ENCODE data around the gene TMEM131.

The TMEM131 gene

DNA sequence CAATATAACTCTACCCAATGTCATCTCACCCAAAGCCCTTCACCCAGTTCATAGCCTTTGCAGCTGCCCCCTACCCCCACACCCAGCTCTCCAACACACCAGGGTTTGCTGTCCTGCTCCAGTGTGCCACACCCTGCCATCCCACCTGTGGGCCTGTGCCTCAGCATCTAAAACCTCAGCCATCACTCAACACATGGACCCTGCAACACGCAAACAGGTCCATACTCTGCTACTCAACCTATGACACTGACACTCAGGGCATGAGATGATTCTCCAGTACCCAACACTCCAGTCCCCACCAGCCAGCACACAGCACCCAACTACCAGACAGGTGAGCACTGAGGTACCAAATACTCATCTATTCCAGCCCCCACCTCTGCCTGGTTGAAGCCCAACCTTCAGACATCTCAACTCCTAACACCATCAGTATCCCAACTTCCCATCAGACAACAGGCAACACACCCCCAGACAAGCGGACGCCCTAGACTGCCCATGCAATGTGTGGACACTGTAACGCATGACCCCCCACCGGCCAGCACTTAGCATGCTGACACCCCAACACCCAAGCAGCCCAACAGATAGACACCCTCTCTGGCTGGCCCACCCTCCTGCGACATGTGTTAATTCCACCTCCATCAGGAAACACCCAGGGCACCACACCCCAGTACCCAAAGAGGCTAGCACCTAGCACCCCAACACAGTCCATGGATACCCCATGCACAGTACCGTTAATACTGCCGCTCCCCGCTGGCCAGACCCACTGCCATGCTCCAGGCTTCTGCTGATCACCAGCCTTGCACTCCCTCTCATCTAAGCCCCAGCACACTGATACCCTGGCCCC is 257.3 kb downstream of the TMEM131 start:
- no peak for DNase-seq (ENCODE audit: low read depth)

DNA sequence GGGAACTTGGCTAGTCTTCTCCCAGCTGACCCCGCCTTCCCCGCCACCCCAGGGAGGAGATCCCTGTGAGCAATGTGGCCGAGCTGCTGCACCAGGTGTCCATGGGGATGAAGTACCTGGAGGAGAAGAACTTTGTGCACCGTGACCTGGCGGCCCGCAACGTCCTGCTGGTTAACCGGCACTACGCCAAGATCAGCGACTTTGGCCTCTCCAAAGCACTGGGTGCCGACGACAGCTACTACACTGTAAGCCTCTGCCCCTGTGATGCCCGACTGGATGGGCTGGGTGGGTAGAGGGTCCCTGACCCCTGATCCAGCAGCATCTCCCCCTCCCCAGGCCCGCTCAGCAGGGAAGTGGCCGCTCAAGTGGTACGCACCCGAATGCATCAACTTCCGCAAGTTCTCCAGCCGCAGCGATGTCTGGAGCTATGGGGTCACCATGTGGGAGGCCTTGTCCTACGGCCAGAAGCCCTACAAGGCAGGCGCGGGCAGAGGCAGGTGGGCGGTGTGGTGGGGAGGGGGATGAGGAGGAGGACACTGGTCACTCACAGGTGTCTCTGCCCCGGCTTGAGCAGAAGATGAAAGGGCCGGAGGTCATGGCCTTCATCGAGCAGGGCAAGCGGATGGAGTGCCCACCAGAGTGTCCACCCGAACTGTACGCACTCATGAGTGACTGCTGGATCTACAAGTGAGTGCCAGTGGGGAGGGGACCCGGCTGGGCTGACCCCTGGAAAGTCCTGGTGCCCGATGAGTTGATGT is 258.1 kb downstream of the TMEM131 start:
- DNase-seq (ENCODE audit: low read depth) = no peak

DNA sequence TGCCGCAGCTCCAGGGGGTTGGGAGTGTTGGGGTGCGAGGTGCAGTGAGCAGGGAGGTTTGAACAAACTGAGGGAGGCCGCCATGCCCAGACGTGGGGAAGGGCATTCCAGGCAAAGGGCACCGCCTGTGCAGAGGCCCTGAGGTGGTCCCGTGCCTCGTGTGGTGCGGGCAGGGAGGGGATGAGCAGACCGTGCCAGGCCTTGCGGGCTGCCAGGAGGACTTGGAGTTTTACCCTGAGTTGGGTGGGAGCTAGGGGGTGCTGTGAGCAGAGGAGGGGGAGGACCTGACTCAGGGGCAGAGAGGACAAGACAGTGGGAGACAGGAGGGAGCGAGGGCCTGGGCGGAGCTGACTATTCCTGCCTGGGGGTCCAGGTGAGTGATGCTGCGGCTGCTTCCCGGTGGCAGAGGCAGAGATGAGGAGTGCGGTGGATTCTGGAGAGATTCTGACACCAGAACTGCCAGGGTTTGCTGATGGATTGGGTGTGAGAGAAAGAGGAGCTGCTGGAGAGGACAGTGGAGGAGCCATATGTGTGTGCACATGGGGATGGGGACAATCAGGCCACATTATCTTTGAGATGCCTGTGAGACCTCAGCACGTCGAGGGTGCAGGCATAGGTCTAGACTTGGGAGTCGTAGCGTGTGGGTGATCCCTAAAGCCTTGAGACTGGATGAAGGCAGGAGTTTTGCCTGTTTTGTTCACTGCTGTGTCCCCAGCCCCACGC is 259.0 kb downstream of the TMEM131 start:
- no peak for DNase-seq (ENCODE audit: low read depth)

DNA sequence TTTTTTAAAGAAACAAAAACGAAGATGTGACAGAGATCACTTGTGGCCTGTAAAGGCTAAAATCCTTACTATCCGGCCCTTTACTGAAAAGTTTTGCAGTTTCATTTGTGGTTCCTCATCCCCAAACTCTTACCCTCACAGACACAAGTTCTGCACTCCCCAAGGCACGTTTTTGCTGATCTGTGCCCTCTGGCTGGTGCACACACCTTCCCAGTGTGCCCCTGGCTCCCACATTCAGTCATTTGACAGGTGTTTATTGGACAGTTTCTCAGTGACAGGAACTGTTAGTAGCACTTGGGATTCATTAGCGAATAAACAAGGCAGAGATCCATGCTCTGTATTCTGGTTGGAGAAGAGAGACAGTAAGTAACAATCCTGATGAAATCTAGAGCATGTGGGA is 259.6 kb downstream of the TMEM131 start:
- DNase-seq (ENCODE audit: low read depth) = no peak

DNA sequence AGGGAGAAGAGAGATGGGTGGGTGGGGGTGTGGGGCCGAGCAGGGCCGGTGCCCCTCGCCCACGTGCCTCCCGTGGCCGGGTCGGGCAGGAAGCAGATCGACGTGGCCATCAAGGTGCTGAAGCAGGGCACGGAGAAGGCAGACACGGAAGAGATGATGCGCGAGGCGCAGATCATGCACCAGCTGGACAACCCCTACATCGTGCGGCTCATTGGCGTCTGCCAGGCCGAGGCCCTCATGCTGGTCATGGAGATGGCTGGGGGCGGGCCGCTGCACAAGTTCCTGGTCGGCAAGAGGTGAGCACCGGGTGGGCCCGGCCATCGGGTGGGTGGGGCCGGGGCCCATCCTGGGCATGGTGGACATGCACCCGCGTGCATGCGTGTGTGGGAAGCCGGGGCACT is 260.6 kb downstream of the TMEM131 start:
- DNase-seq (ENCODE audit: low read depth) = no peak

DNA sequence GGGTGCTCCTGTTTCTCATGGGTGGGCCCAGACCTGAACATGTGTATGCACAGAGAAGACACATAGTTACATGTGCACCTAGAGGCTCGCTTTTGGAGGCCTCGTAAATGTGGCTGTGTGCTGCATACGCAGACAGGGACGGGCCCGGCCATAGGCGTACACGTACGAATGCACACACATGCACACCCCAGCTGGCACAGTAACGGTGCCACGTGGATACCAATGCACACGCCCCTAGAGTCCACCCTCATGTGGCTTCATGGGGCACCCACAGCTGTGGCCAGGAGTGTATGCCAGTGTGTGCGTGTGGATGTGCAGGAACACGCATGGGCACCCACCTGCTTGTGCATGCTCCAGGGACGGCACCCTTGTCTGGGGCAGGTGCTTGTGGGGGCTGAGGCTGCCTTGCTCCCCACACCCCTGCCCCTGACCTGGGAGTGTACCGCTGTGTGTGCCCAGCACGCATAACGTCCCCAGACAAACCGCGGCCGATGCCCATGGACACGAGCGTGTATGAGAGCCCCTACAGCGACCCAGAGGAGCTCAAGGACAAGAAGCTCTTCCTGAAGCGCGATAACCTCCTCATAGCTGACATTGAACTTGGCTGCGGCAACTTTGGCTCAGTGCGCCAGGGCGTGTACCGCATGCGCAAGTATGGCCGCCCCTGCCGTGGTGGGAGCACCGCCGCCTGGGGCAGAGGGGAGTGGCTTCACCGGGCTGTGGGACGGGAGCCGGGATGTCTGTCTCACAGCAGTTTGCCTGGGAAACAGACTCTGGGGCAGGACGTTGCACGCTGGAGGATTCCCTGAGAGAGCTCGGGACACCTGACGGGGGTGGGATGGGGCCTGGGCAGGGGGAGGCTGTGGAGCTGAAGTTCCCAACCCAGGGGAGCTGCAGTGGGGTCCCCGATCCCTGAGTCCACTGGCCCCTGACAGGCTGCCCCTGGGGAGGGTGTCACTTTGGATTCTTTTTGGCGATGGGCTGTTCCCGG is 261.4 kb downstream of the TMEM131 start:
- DNase-seq (ENCODE audit: low read depth) = no peak

GRCh38 chr2:97733341-97734035 is 262.3 kb downstream of the TMEM131 start:
- no peak for DNase-seq (ENCODE audit: low read depth)

DNA sequence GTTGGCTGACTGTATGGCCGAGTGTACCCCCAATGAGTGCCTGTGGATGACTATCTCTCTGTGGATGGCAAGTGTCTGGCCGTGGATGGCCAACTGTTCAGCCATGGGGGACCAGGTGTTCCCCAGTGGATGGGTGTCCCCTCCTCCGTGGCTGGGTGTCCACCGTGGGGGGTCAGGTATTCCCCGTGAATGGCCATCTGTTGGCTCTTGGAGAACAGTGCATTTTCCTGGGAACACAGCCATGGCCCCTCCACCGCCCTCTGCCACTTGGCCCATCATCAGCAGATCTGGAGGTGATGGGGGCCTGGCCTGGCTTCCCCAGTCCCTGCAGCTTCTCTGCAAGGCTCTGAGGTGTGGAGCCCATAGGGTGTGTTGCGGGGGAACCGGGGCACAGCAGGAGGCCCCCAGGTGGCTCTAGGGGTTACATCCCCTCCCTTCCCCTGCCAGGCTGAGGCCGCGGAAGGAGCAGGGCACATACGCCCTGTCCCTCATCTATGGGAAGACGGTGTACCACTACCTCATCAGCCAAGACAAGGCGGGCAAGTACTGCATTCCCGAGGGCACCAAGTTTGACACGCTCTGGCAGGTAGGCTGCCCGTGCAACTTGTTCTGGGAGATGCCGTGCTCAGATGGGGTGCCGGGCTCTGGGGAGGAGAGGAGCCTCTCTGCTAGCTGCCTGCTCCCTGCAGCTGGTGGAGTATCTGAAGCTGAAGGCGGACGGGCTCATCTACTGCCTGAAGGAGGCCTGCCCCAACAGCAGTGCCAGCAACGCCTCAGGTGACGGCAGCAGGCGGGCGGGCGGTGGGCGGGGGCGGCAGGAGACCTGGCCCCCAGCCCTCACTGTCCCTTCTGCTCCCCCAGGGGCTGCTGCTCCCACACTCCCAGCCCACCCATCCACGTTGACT is 263.1 kb downstream of the TMEM131 start:
- DNase-seq (ENCODE audit: low read depth) = no peak

- DNase-seq (ENCODE audit: low read depth) = no peak
Measured at GRCh38 chr2:97731274-97732020, 264.3 kb downstream of the TMEM131 start.

DNA sequence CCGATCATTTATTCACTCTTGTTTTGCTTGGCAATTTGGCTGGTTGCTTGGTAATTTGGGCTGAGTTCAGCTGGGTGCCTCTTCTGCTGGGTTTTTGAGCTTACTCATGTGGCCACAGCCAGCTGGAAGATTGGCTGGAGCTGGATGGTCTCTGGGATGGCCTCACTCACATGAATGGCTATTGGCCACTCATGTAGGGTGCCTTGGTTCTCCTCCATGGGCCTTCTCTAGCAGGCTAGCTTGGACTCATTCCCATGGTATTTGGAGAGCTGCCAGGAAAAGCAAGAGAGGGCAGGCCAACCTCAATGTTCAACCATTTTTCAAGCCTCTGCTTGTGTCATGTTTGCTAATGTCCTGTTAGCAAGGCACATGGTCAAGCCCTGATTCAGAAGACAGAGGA is 265.5 kb downstream of the TMEM131 start:
- DNase-seq (ENCODE audit: low read depth) = no peak

DNA sequence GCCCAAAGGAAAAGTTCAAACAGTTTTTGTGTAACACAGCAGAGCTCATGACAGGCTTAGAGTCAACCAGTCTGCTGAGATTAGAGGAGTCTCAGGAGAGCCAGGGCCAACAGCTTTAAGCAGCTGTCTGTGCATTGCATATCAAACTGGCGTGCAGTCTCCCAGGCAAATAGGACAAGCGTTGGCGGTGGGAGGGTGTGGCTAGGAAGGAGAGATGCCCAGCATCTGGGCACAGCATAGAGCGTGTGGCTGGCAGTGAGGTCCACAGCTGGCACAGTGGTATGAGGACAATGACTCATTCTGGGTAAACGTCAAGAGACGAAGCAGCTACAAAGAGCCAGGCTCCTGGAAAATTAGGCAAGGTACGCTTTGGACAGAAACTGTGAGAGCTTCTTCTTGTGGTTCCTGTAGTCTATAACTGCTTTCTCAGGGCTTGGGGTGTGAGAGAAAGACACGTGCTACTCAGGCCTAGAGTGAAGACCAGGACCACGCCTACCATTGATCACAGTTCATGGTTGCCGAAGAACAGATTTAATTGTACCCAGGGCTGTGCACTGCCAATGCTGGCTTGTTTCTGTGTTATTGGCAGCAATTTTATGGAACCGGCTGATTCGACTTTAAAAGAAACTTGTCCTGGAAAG is 267.5 kb downstream of the TMEM131 start:
- no peak for DNase-seq (ENCODE audit: low read depth)

GRCh38 chr2:97727296-97727695 is 268.5 kb downstream of the TMEM131 start:
- DNase-seq (ENCODE audit: low read depth) = no peak

GRCh38 chr2:97726261-97727064 is 269.3 kb downstream of the TMEM131 start:
- DNase-seq (ENCODE audit: low read depth) = no peak

DNA sequence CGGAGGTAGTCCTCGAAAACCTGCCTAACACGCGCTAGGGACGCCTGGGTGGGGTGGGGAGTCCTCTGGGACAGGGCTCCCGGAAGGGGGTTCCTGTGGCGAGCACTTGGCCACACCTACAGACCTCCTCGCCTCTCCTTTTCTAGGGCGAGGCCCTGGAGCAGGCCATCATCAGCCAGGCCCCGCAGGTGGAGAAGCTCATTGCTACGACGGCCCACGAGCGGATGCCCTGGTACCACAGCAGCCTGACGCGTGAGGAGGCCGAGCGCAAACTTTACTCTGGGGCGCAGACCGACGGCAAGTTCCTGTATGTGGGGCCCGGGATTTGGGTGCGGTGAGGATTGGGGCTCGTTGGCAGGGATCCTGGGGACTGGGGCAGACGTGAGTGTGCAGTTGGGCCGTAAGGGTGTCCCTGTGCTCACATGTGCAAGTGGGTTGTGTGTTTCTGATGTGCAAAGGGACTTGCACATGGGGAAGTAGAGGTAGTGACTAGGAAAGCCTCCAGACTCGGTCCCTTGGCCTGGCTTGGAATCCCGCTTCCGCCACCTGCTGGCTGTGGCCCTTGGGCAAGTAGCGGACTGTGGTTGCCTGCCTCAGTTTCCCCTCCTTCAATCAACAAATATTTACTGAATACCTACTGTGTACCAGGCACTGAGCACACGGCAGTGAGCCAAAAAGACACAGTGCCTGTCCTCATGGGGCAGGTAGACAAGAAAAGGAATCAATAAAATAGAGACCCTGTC is 270.6 kb downstream of the TMEM131 start:
- no peak for DNase-seq (ENCODE audit: low read depth)

DNA sequence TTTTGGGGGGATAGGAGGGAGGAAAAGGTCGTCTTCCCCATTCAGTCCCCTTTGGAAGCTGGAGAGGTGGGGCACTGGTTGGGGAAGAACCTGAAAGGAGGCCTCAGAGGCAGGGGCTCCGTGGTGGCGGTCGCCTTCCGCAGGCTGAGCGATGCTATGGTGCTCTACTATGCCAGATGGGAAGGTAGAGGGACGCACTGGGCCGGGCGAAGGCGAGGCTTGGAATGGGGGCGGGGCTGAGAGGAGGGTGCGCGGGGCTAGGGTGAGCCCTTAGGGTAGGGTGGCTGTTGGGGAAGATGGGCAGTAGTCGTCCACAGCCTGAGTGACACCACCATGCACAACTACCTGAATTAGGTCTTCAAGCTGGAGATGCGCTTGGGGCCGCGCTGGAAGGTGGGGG is 271.2 kb downstream of the TMEM131 start:
- DNase-seq (ENCODE audit: low read depth) = no peak

DNA sequence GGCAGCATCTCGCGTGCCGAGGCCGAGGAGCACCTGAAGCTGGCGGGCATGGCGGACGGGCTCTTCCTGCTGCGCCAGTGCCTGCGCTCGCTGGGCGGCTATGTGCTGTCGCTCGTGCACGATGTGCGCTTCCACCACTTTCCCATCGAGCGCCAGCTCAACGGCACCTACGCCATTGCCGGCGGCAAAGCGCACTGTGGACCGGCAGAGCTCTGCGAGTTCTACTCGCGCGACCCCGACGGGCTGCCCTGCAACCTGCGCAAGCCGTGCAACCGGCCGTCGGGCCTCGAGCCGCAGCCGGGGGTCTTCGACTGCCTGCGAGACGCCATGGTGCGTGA is 271.7 kb downstream of the TMEM131 start:
- DNase-seq (ENCODE audit: low read depth) = no peak
